Trophoblast cell (in vitro differentiated cells and primary cell): ENCODE data around the gene KCNJ10.

Source experiments
- DNase-seq, 2 donors: peaks; one replicate each; pipeline ENCODE4 v3.0.0-alpha.2; 2016
- H2AFZ ChIP-seq: 2 replicates; pipeline ENCODE4 v1.6.1; 2013; ENCODE audit warnings: low read length, moderate library complexity, mild to moderate bottlenecking; ENCODE audit not compliant: insufficient read depth, poor library complexity
- H2AK5ac ChIP-seq: 2 replicates; pipeline ENCODE4 v1.6.1; 2013; ENCODE audit warnings: mild to moderate bottlenecking, low read length
- H2BK120ac ChIP-seq: 2 replicates; pipeline ENCODE4 v1.6.1; 2013; ENCODE audit warnings: low read length, mild to moderate bottlenecking, moderate library complexity; ENCODE audit not compliant: insufficient read depth, poor library complexity
- H2BK12ac ChIP-seq: 2 replicates; pipeline ENCODE4 v1.6.1; 2013; ENCODE audit warnings: mild to moderate bottlenecking, low read length, moderate library complexity
- H2BK5ac ChIP-seq: 2 replicates; pipeline ENCODE4 v1.6.1; 2013; ENCODE audit warnings: low read length, low read depth, moderate library complexity, mild to moderate bottlenecking; ENCODE audit not compliant: poor library complexity
- H3K14ac ChIP-seq: 2 replicates; pipeline ENCODE4 v1.6.1; 2013; ENCODE audit warnings: mild to moderate bottlenecking, low read length
- H3K18ac ChIP-seq: 2 replicates; pipeline ENCODE4 v1.6.1; 2013; ENCODE audit warnings: mild to moderate bottlenecking, low read length
- H3K23ac ChIP-seq: 2 replicates; pipeline ENCODE4 v1.6.1; 2013; ENCODE audit warnings: low read length
- H3K27ac ChIP-seq: 2 replicates; pipeline ENCODE4 v1.5.1; 2013; ENCODE audit warnings: low read depth, mild to moderate bottlenecking, inconsistent platforms, low read length, moderate library complexity
- H3K27me3 ChIP-seq: 2 replicates; pipeline ENCODE4 v1.6.1; 2013; ENCODE audit warnings: inconsistent platforms, mild to moderate bottlenecking, low read length, moderate library complexity; ENCODE audit not compliant: insufficient read depth
- H3K36me3 ChIP-seq, 2 experiments: 1 replicate in 1 of 2; 2 replicates in 1 of 2; pipeline ENCODE4 v1.6.1; 2013; ENCODE audit warnings: low read length in 2 of 2, mild to moderate bottlenecking in 2 of 2, moderate library complexity in 1 of 2; ENCODE audit not compliant: insufficient read depth in 2 of 2, control insufficient read depth in 1 of 2
- H3K4ac ChIP-seq: 2 replicates; pipeline ENCODE4 v1.6.1; 2013; ENCODE audit warnings: low read depth, mild to moderate bottlenecking, low read length, moderate library complexity
- H3K4me1 ChIP-seq, 2 experiments: 1 replicate in 1 of 2; 2 replicates in 1 of 2; pipeline ENCODE4 v1.6.1; 2013; ENCODE audit warnings: low read length in 2 of 2, mild to moderate bottlenecking in 2 of 2, moderate library complexity in 1 of 2; ENCODE audit not compliant: insufficient read depth in 2 of 2, control insufficient read depth in 1 of 2
- H3K4me2 ChIP-seq: 2 replicates; pipeline ENCODE4 v1.6.1; 2013; ENCODE audit warnings: inconsistent platforms, mild to moderate bottlenecking, low read length, moderate library complexity
- H3K4me3 ChIP-seq: 2 replicates; pipeline ENCODE4 v1.5.1; 2013; ENCODE audit warnings: mild to moderate bottlenecking, low read depth, low read length, inconsistent platforms
- H3K79me1 ChIP-seq: one replicate; pipeline ENCODE4 v1.6.1; 2013; ENCODE audit warnings: low read length
- H3K79me2 ChIP-seq: 2 replicates; pipeline ENCODE4 v1.6.1; 2013; ENCODE audit warnings: low read length, mild to moderate bottlenecking; ENCODE audit not compliant: control insufficient read depth, insufficient read depth, poor library complexity
- H3K9ac ChIP-seq: 2 replicates; pipeline ENCODE4 v1.6.1; 2013; ENCODE audit warnings: mild to moderate bottlenecking, low read length
- H3K9me3 ChIP-seq: 2 replicates; pipeline ENCODE4 v1.6.1; 2013; ENCODE audit warnings: low read depth, mild to moderate bottlenecking, control low read depth, inconsistent platforms, low read length; ENCODE audit not compliant: insufficient read depth
- H4K12ac ChIP-seq: 2 replicates; pipeline ENCODE4 v1.6.1; 2013; ENCODE audit warnings: low read depth, mild to moderate bottlenecking, low read length, moderate library complexity
- H4K8ac ChIP-seq: 2 replicates; pipeline ENCODE4 v1.6.1; 2013; ENCODE audit warnings: low read depth, mild to moderate bottlenecking, low read length, moderate library complexity
- H4K91ac ChIP-seq: one replicate; pipeline ENCODE4 v1.6.1; 2013; ENCODE audit warnings: low read depth, mild to moderate bottlenecking, low read length, moderate library complexity
- WGBS: extraction: QIAGEN DNeasy Blood & Tissue Kit; methylation state at CpG from one replicate; pipeline ENCODE4 v1.1.7; 2013; ENCODE audit warnings: missing lambda C conversion rate; ENCODE audit not compliant: insufficient read length, insufficient coverage; ENCODE audit errors: extremely low coverage; 5-methylcytosine and 5-hydroxymethylcytosine counted together

The KCNJ10 gene

GRCh38 chr1:159961636-159962035 lies 108.3 kb downstream of the KCNJ10 start:
- H3K79me2 ChIP-seq, result no peaks in the 10 kb centered on the region
- H3K79me1 ChIP-seq, result no peaks in the 10 kb centered on the region
- no peak overlapping the region for H3K18ac ChIP-seq
- H3K23ac ChIP-seq, result no peak overlapping the region
- no peak overlapping the region for H2BK120ac ChIP-seq
- H3K4me1 ChIP-seq, result peaks cover 6 to 7% of the 10 kb centered on the region in 2 experiments
- no peak overlapping the region for H3K14ac ChIP-seq
- no peaks in the 10 kb centered on the region for H3K36me3 ChIP-seq
- H3K4me3 ChIP-seq, result no peak overlapping the region
- no peak overlapping the region for H2AFZ ChIP-seq
- peaks cover 1% of the 10 kb centered on the region for H3K9me3 ChIP-seq
- no peak overlapping the region for H3K4me2 ChIP-seq
- H3K27me3 ChIP-seq, result no peaks in the 10 kb centered on the region
- H2BK12ac ChIP-seq, result no peak overlapping the region
- no peak overlapping the region for H4K8ac ChIP-seq
- no peak overlapping the region for H3K27ac ChIP-seq
- H4K12ac ChIP-seq, result no peak overlapping the region
- no peak overlapping the region for H2BK5ac ChIP-seq
- no peak overlapping the region for H2AK5ac ChIP-seq
- WGBS, result no CpG with 5 or more reads among the region's 15 CpGs
- no peak overlapping the region for H3K4ac ChIP-seq
- no peak for DNase-seq
- no peak overlapping the region for H4K91ac ChIP-seq
- no peak overlapping the region for H3K9ac ChIP-seq

- DNase-seq, result peak in 1 of 2 donors; percentile 16
- Histone ChIP-seq H4K12ac (no peak overlapping the region), H2BK5ac (no peak overlapping the region), H3K4me2 (no peak overlapping the region), H2AK5ac (no peak overlapping the region), H3K27ac (no peak overlapping the region), H3K36me3 (no peaks in the 10 kb centered on the region), H3K79me2 (no peaks in the 10 kb centered on the region), H4K8ac (no peak overlapping the region), H3K9ac (no peak overlapping the region), H3K79me1 (no peaks in the 10 kb centered on the region), H3K23ac (no peak overlapping the region), H2BK120ac (no peak overlapping the region), H3K4me1 (peaks cover 6 to 7% of the 10 kb centered on the region in 2 experiments), H3K27me3 (no peaks in the 10 kb centered on the region), H3K9me3 (peaks cover 1% of the 10 kb centered on the region), H3K14ac (no peak overlapping the region), H2AFZ (no peak overlapping the region), H3K4me3 (no peak overlapping the region), H3K18ac (no peak overlapping the region), H3K4ac (no peak overlapping the region), H2BK12ac (no peak overlapping the region), H4K91ac (no peak overlapping the region)
- WGBS, result no CpG with 5 or more reads among the region's 5 CpGs
Measured at GRCh38 chr1:159960721-159961381, 109.1 kb downstream of the KCNJ10 start.

- Histone ChIP-seq H4K12ac (no peak overlapping the region), H3K36me3 (no peaks in the 10 kb centered on the region), H2AK5ac (no peak overlapping the region), H3K4me2 (peak overlapping the region; percentile 39), H2AFZ (no peak overlapping the region), H2BK12ac (no peak overlapping the region), H3K4me1 (peaks cover 6 to 7% of the 10 kb centered on the region in 2 experiments), H3K14ac (no peak overlapping the region), H3K4me3 (no peak overlapping the region), H3K27me3 (no peaks in the 10 kb centered on the region), H3K79me1 (no peaks in the 10 kb centered on the region), H3K9me3 (peaks cover 1% of the 10 kb centered on the region), H3K23ac (no peak overlapping the region), H3K18ac (no peak overlapping the region), H2BK5ac (no peak overlapping the region), H3K9ac (peak overlapping the region; percentile 27), H4K91ac (no peak overlapping the region), H2BK120ac (no peak overlapping the region), H4K8ac (no peak overlapping the region), H3K27ac (no peak overlapping the region), H3K79me2 (no peaks in the 10 kb centered on the region), H3K4ac (no peak overlapping the region)
- WGBS, result no CpG with 5 or more reads among the region's 4 CpGs
- DNase-seq, result peak; percentile 69 to 80
Measured at GRCh38 chr1:159959451-159959850, 110.5 kb downstream of the KCNJ10 start.

GRCh38 chr1:159958719-159959380 lies 111.1 kb downstream of the KCNJ10 start:
- DNase-seq, result no peak
- WGBS, result no CpG with 5 or more reads among the region's 3 CpGs

More at GRCh38 chr1:159958719-159959380, 111.1 kb downstream of the KCNJ10 start:
- no peak overlapping the region for H4K12ac ChIP-seq
- no peak overlapping the region for H2BK5ac ChIP-seq
- H3K79me2 ChIP-seq, result no peaks in the 10 kb centered on the region
- no peak overlapping the region for H3K4ac ChIP-seq
- H2AFZ ChIP-seq, result no peak overlapping the region
- no peak overlapping the region for H2BK120ac ChIP-seq
- no peak overlapping the region for H4K91ac ChIP-seq
- no peak overlapping the region for H4K8ac ChIP-seq
- no peak overlapping the region for H3K18ac ChIP-seq
- H3K36me3 ChIP-seq, result no peaks in the 10 kb centered on the region
- H3K27me3 ChIP-seq, result no peaks in the 10 kb centered on the region
- no peak overlapping the region for H2AK5ac ChIP-seq
- H3K9ac ChIP-seq, result peak overlapping the region; percentile 43
- H2BK12ac ChIP-seq, result no peak overlapping the region
- H3K14ac ChIP-seq, result no peak overlapping the region
- no peak overlapping the region for H3K23ac ChIP-seq
- H3K4me3 ChIP-seq, result no peak overlapping the region
- H3K27ac ChIP-seq, result no peak overlapping the region
- peaks cover 7 to 8% of the 10 kb centered on the region in 2 experiments for H3K4me1 ChIP-seq
- no peaks in the 10 kb centered on the region for H3K79me1 ChIP-seq
- H3K9me3 ChIP-seq, result peaks cover 2% of the 10 kb centered on the region
- no peak overlapping the region for H3K4me2 ChIP-seq
